DLD1 (cell line): ENCODE results near the gene RPIA.
"Not testable (repeated sequence)": the region's sequence is repeated elsewhere in the genome, so short reads cannot be mapped to it uniquely, and the experiment has no call there.

Experiments used
- in situ Hi-C: cut with HindIII; loops from 2 replicates; pipeline ENCODE4 v1.10.0; 2017; ENCODE audit warnings: low sequenced_read_pairs

The RPIA gene

DNA sequence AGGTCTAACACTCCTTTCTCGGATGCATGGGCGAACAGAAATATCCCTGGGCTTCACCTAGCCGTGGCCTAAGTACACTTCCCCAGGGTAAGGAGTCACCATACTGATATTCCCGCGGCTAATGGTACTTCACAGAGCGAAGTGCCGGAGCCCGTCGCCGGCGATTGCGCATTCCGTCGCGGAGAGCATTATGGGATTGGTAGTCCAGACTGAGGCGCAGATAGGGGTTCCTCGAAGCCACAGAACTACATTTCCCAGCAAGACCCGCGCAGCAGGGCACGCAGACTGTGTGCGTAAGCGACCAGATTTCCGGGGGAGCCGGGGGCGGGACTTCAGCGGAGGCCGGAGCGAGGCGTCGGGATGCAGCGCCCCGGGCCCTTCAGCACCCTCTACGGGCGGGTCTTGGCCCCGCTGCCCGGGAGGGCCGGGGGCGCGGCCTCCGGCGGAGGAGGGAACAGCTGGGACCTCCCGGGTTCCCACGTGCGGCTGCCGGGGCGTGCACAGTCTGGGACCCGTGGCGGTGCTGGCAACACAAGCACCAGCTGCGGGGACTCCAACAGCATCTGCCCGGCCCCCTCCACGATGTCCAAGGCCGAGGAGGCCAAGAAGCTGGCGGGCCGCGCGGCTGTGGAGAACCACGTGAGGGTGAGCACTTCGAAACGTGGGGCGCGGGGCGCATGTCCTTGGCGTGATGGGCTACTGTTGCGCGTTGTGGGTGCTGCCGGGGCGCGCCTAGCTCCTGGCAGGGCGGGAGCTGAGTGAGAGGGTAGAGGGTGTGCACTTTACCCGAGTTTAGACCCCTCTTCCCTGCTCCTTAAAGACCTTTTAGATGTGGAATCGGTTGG lies at the start of gene RPIA:
Gene RPIA (plus strand): TSS at position 335 of the 845 bp plus-strand sequence. CDS start 26 bp downstream, at position 361.
- in situ Hi-C loops = no loop called here

DNA sequence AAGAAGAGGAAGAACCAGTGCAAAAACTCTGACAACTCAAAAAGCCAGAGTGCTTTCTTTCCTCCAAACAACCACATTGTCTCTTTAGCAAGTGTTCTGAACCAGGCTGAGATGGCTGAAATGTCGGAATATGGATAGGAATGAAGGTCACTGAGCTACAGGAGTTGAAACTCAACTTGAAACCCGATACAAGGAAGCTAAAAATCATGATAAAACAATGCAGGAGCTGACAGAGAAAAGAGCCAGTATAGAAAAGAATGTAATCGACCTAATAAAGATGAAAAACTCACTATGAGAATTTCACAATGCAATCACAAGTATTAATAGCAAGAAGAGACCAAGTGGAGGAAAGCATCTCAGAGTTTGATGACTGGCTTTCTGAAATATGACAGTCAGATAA lies 49.2 kb upstream of the RPIA start:
- in situ Hi-C loops = no loop called here

DNA sequence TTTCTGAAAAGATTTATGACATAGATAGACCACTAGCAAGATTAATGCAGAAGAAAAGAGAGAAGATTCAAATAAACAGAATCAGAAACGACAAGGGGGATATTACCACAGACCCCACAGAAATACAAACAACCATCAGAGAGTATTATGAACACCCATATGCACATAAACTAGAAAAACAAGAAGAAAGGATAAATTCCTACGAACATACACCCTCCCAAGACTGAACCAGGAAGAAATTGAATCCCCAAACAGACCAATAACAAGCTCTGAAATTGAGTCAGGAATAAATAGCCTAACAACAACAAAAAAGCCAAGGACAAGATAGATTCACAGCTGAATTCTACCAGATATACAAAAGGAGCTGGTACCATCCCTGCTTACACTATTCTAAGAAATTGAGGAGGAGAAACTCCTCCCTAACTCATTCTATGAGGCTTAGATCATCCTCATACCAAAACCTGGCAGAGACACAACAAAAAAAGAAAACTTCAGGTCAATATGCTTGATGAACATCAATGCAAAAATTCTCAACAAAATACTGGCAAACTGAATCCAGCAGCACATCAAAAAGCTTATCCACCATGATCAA lies 46.1 kb upstream of the RPIA start:
- in situ Hi-C loops = not testable (repeated sequence)

DNA sequence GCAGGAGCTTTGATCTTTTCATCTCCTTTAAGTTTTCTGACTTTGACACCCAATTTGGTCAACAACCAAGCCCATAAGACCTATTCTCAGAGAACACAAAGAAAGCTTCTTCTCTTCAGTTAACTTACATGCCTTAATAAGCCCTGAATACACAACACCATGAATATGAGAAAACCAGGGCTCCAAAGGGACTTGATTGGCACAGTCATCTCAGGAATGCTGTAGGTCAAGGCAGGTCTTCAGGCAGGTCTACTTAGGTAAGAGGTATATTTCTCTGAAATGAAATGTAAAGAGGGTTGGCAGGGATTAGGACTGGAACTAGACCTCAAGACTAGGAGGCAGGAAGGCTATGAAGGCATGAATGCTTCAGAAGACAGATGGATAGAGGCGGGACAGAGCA lies 39.8 kb upstream of the RPIA start:
- in situ Hi-C loops = no loop called here

DNA sequence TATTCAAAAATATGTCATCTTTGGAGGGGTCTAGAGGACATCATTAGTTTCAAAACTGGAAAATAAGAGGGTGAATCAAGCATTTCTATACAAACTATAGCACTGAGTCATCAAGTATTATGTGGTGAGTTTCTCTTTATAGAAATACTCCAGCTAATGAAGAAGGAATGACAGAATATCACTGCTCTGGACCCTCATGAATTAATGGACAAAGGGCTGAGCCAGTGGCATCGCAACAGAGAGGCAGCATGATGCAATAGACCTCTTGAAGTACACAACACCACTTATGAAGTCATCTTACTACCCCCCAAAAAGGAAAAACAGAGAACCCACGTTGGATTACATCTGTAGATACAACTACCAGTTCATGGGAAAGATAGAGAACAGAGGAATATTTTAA lies 36.8 kb upstream of the RPIA start:
- in situ Hi-C loops = no loop called here

DNA sequence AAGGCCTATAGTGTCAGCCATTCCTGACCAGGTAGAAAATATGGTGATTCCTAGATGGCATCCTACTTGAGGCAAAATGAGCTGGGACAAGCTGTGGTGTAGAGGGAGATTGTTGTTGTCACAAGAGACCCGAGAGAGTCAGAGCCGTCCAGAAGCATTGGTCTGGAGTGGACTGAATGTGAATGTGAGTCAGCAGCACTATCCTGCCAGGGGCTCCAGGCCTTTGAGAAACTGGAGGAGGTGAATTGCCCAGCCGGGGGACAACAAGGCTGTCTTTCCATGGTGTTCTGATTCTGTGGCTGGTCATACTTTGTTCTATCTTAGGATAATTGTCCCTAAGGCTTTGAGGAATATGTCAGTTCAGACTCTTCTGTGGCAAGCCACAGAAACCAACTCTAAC lies 34.8 kb upstream of the RPIA start:
- in situ Hi-C loops = no loop called here

DNA sequence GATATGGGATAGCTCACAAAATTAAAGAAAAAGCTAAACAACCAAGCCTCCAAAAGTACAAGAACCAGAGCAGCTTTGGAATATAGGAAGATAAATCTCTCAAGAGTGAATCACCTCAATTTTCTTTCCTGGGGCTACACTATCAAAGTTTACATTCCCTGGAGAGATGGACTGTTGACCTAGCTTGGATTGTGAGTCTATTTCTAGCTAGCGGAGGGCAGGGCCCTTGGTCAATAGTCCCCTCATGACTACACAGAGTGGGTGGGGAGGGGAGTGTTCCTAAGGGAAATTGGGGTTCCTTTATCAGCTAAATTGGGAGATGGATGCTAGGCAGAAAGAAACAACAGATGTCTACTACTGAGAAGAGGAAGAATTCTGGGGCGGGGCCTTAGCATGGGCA lies 34.3 kb upstream of the RPIA start:
- in situ Hi-C loops = no loop called here

DNA sequence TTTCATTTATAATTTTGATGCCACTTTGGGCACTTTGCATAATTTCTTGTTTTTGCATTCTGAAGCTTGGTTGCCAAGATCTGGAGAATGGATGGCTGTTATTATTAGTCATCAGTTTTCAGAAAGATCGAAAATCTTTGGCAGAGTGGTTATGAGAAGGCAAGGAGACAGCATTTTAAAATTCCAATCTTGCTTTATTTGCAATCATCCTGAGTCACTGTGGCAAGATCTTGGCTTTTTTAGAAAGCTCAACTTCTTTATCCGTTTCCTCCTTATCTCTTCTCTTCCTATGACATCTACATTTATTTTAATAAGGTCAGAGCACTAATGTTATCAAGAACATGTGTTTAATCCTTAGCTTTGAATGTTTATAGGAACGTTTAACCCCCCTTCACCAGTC lies 33.1 kb upstream of the RPIA start:
- in situ Hi-C loops = no loop called here

DNA sequence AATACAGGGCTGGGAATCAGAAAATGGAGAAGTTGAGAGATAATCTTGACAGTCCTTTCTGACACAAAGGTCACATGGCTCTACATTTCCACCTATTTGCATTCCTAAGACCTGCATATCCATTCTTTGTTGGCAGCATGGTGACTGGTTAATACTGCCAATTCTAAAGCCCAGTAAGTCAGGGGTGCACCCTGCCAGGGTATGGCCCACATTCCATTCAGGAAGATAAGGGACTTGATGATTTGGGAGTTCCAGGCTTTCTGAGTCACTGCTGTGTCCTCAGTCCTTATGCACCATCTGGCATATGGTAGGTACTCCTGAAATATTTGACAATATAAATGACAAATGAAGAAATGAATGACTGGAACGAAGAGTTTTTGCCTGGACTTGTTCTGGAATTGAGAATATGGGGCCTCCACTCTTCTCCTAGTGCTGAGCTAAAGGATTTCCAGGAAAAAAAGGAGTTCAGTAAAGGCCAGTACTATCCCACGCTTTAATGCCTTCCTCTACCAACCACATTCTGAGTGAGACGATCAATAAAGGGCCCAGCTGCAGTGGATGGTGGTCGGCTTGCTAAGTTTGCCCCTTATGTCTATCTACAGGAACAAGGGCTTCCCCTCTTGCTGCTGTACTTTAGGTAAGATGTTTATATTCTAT lies 32.5 kb upstream of the RPIA start:
- in situ Hi-C loops = no loop called here

DNA sequence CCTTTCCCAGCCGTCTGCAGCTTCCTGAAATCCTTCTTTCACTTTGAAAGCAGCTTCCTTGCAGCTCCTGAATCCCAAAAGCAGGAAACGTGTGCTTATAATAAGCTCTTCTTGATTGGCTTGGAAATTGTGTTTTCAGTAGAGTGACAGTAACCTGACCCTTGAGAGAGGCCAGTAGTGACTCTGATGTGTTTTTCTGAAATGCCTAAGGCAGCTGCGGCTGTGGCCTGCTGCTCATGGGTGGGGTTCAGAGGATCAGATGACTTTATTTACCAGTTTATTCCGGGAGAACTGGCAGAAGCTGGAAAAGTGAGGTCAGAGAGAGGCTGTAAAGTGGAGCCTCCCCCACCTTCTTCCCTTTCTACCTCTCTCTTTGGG lies 31.9 kb upstream of the RPIA start:
- in situ Hi-C loops = no loop called here

DNA sequence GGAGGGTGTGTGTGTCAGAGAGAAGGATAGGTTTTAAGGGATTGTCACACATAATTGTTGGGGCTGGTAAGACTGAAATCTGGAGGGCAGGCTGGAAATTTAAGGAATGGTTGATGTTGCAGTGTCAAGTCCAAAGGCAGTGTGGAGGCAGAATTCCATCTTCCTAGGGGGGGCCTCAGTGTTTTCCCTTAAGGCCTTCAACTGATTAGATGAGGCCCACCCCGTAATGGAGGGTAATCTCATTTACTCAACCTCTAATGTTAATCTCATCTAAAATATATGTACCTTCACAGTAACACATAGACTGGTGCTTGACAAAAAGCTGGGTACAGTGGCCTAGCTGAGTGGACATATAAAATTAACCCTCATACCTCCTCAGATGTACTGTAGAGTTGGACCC lies 30.9 kb upstream of the RPIA start:
- in situ Hi-C loops = loop anchor here (10.0 kb wide), 1 partner anchor 86 kb away; no protein-coding TSS in a partner anchor

DNA sequence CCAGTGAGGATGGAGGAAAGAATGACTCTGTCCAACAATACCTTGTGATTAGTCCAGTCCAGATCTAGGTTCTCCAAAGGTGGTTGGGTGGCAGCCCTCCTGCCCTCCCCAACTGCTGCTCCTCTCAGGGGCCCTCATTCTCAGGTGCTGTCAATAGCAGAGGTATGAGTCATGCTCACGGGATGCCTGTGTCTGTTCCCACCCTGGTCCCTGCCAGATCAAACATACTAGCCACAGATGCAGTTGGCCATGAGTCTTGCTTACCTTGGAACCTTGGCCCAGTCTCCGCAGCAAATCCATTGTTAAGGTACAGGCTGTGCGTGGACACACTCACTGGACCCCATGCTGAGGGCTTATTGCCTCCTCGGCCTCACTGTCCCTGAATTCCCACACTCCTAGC lies 24.9 kb upstream of the RPIA start:
- in situ Hi-C loops = loop anchor here (10.0 kb wide), 1 partner anchor 92 kb away; no protein-coding TSS in a partner anchor

DNA sequence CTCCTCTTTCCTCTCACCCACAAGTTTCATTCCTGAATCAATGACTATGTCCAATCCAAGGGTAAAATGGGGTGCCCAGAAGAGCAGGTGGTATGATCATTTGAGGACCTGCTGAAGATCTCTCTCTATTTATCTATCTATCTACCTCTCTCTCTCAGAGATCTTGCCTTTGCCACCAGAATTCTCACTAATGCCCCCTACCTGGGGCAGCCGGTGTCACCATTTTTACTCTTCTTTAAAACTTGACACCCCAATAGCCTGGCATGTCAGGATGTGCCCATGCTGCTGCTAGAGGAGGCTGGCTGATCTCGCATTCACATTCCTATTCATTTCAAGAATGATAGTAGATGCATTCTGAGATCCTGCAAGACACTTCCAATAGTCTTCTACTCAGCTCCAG lies 24.3 kb upstream of the RPIA start:
- in situ Hi-C loops = loop anchor here (10.0 kb wide), 1 partner anchor 92 kb away; no protein-coding TSS in a partner anchor

DNA sequence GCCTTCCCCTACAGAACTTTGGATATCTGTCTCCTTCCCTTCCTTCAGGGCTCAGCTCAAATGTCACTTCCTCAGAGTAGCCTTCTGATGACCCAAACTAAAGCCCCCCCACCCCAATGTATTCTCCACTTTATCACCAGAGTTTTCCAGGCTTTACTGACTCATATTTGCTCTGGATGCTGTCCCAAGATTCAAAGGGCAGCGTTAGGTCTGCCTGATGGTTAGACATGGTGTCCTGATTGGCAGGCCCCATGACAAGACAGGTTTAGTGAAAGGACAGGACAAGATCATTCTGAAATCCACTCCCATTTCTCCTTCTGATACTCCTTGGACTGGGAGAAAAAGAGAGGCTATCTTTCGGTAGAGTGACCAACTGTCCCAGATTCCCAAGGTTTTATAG lies 22.6 kb upstream of the RPIA start:
- in situ Hi-C loops = loop anchor here (10.0 kb wide), 1 partner anchor 94 kb away; no protein-coding TSS in a partner anchor

DNA sequence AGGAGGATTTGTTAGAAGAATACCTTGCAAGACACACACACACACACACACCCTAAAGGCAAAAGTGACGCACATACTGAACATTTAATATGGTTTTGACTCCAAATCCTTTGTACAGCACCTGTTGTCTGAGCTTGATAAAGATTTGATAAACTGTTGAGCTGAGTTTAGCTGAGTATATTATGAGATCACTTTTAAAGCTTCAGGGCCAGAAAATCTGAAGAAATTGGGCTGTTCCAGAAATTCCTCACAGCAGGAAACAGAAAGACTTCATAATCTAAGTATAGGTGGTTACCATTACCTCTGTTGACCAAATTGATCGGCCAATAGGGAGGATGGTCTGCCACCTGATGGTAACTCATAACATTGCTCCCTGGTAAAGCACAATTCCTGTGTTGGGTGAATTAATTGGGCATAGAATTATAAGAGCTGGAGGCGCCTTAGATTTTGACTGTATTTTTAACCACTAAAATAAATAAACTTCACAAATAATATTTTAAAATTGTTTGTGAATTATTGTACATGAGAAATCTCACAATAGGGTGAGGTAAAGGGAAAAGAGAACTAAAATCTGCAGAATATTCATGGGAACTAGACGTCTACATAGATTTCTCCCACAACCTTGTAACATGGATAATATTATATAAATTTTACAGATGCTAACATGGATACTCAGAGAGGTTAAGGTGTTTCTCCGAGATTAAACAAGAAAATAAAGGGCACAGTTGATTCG lies 21.8 kb upstream of the RPIA start:
- in situ Hi-C loops = loop anchor here (10.0 kb wide), 1 partner anchor 95 kb away; no protein-coding TSS in a partner anchor

DNA sequence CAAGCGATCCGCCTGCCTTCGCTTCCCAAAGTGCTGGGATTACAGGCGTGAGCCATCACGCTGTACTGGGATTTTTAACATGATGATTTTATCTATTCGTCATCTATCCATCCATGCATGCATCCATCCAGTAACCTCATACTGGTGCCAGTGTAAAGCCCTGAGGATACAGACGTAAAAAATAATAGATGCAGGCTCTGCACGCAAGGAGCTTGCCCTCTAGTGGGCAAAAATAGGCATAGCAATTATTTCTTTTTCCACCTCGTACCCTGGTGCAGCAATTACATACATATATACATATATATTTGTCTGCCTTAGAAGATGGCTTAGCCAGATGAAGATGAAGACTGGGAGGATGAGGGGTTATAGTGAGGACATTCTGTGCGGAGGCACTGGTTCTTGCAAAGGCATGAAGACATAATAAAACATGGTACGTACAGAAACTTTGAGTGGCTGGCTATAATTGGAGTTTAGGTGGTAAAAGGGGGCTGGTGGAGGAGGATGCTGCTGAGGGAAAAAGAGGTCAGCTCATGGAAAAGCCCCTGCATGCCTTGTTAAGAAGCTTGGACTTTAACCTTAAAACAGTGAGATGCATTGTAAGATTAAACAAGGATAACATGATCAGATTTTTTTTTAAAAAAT lies 19.6 kb upstream of the RPIA start:
- in situ Hi-C loops = no loop called here

DNA sequence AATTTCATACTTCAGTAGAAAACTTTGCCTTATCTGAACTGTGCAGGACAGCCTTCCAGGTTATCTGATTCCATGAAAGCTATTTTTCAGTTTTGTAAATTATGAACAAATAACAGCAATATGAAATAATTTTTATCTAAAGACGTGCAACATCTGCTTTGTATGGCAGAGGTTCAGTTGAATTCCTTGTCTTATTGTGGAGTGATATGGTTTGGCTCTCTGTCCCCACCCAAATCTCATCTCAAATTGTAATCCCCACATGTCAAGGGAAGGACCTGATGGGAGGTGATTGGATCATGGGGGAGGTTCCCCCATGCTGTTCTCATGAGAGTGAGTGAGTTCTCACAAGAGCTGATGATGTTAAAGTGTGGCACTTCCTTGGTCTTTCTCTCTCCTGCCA lies 18.1 kb upstream of the RPIA start:
- in situ Hi-C loops = no loop called here

DNA sequence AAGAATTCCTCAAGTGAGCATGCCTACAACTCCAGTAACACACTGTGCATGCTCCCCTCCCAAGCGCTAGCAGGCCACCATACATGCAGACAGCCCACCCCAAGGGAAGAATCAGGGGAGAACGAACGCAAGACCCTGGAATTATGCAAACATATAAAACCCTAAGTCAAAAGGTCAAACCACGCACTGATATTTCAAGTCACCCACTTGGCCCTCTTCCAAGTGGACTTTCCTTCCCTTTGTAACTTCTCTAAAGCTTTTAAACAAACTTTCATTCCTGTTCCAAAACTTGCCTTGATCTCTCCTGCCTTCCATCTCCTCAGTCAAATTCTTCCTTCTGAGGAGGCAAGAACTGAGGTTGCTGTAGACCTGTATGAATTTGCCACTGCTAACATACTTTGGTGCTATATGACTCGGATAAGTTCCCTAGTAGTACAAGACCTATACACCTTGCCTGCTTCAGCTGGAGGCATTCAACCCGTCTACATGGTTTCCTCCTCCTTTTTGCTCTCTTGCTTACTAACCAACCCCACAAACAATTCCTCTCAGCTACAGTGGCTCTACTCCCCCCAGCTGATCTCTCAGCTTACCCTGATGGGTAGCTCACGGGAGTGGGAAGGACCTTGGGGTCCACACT lies 11.1 kb upstream of the RPIA start:
- in situ Hi-C loops = no loop called here

DNA sequence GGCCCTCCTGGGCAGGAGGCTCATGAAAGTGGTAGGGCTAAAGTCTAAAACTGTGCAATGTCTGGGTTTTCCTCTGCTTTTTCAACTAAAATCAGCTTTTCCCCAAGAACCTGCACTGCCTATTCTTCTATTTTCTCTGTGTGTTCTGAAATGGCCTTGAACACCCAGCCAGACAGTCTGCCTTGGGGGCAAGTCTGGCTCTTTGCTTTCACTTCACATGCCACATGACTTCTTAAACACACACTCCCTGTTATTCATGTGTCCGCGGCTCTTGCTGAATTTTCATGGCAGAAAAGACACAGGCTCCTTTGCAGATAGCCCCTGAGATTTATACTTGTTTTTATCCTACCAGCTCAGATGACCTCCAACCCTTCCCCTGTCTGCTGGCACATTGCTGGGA lies 10.6 kb upstream of the RPIA start:
- in situ Hi-C loops = no loop called here
